ENCODE data around the gene METAP1. TPM values are rescaled to one million over a fixed set of nuclear protein-coding genes. Genes with fewer than 3 reads are reported as not detected.
A peak's percentile ranks its signal among the peaks of the same experiment; 100 is the strongest.

METAP1 gene
- total RNA-seq, 3 donors from 2014 or later (not counting 1 experiment from before 2014, with no cell fraction given), result 41.1 to 54.3 (median 41.5) TPM

DNA sequence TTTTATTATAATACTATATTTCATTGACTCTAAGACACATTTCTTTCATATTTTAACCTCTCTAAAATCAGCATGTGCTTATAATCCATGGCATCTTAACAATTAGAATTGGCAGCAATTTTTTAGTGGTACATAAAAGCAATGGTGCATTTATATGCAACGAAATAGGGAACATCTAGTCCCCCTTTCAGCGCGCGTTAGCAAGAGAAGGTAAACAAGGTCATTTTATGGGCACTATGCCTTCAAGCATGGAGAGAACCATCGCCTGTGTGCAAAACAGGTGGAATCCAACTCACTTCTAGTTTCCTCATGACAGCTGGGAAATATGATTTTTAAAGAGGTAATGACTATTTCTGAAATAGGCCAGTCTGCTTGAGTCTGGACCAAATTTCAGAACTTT, 86.7 kb downstream of the METAP1 start:
- H3K27me3 Mint-ChIP-seq (ENCODE audit: low read depth in 2 of 2), result no peaks in the 10 kb centered on the region
- Histone ChIP-seq H3K27ac (ENCODE audit: low read length) (no peak overlapping the region), H3K36me3 (ENCODE audit: control insufficient read depth, insufficient read depth, low read length) (peaks cover 74% of the 10 kb centered on the region), H3K27me3 (ENCODE audit: control insufficient read depth, insufficient read depth, low read length) (no peaks in the 10 kb centered on the region), H3K4me1 (ENCODE audit: control insufficient read depth, insufficient read depth, low read length) (peaks cover 6% of the 10 kb centered on the region), H3K9me3 (ENCODE audit: control insufficient read depth, insufficient read depth, low read length) (no peaks in the 10 kb centered on the region), H3K4me3 (ENCODE audit: low read length) (no peak overlapping the region)
- no peaks in the 10 kb centered on the region for H3K9me3 Mint-ChIP-seq
- H3K4me3 Mint-ChIP-seq, result no peak overlapping the region
- intact Hi-C loops (cut with micrococcal nuclease), result no loop called here
- TF ChIP-seq, protein P1, sequence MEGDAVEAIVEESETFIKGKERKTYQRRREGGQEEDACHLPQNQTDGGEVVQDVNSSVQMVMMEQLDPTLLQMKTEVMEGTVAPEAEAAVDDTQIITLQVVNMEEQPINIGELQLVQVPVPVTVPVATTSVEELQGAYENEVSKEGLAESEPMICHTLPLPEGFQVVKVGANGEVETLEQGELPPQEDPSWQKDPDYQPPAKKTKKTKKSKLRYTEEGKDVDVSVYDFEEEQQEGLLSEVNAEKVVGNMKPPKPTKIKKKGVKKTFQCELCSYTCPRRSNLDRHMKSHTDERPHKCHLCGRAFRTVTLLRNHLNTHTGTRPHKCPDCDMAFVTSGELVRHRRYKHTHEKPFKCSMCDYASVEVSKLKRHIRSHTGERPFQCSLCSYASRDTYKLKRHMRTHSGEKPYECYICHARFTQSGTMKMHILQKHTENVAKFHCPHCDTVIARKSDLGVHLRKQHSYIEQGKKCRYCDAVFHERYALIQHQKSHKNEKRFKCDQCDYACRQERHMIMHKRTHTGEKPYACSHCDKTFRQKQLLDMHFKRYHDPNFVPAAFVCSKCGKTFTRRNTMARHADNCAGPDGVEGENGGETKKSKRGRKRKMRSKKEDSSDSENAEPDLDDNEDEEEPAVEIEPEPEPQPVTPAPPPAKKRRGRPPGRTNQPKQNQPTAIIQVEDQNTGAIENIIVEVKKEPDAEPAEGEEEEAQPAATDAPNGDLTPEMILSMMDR (IDR thresholded peaks at IDR 0.05), result no peak
- ATAC-seq (no peak), DNase-seq (no peak)
- no peak overlapping the region for H3K27ac Mint-ChIP-seq
- peaks cover 28% of the 10 kb centered on the region for H3K36me3 Mint-ChIP-seq
- H3K4me1 Mint-ChIP-seq, result peaks cover 19 to 21% of the 10 kb centered on the region in 2 donors
- WGBS (ENCODE audit: insufficient coverage), result 97% methylated on average over 5 of the region's 5 CpGs

DNA sequence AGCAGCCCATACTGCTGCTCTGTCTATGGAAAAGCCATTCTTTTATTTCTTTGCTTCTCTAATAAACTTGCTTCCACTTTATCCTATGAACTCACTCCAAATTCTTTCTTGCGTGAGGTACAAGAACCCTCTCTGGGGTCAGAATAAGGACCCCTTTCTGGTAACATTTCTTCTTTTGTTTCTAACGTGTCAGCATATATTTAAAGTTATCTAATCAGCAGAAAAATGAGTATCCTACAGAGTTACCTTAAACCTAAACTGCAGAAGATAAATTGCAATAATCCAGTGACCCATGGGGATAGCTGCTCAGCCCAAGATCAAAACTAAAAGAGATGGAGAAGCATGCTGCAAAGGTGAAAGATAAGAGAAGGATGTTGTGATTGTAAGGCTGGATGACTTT, 89.1 kb downstream of the METAP1 start:
- H3K4me3 ChIP-seq (ENCODE audit: low read length), result no peak overlapping the region
- no peak overlapping the region for H3K4me3 Mint-ChIP-seq
- H3K27me3 Mint-ChIP-seq (ENCODE audit: low read depth in 2 of 2), result no peaks in the 10 kb centered on the region
- peaks cover 34 to 44% of the 10 kb centered on the region in 2 donors for H3K4me1 Mint-ChIP-seq
- intact Hi-C loops (cut with micrococcal nuclease), result no loop called here
- peaks cover 52% of the 10 kb centered on the region for H3K36me3 ChIP-seq (ENCODE audit: control insufficient read depth, insufficient read depth, low read length)
- H3K36me3 Mint-ChIP-seq, result peaks cover 19% of the 10 kb centered on the region
- no peaks in the 10 kb centered on the region for H3K9me3 Mint-ChIP-seq
- TF ChIP-seq, protein P1 (IDR thresholded peaks at IDR 0.05), result no peak
- H3K4me1 ChIP-seq (ENCODE audit: control insufficient read depth, insufficient read depth, low read length), result peaks cover 17% of the 10 kb centered on the region
- WGBS (ENCODE audit: insufficient coverage), result 98% methylated on average over 2 of the region's 2 CpGs
- DNase-seq (no peak), ATAC-seq (no peak)
- no peaks in the 10 kb centered on the region for H3K27me3 ChIP-seq (ENCODE audit: control insufficient read depth, insufficient read depth, low read length)
- H3K9me3 ChIP-seq (ENCODE audit: control insufficient read depth, insufficient read depth, low read length), result no peaks in the 10 kb centered on the region
- H3K27ac Mint-ChIP-seq, result no peak overlapping the region
- H3K27ac ChIP-seq (ENCODE audit: low read length), result no peak overlapping the region

DNA sequence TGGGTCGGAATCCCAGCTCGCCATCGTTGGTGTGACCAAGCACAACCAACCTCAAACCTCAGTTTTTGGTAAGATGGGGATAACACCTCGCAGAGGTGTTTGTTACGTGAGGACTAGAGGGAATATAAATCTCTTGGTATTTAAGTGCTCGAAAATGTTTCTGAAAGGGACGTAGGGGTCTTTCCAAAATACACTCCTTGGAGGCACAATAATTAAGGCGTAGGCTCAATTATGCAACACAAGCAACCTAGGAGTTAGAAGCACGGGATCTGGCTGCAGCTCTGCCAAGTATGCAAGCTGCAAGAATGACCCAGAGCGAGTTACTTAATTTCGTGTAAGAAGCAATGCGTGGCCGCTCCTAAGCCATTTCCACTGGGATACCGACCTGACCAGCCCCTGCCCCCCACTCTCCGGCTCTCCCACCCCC, 92.5 kb downstream of the METAP1 start:
- peaks cover 0 to 2% of the 10 kb centered on the region in 2 donors for H3K9me3 Mint-ChIP-seq
- 1% methylated on average over 14 of the region's 15 CpGs for WGBS (ENCODE audit: insufficient coverage)
- Histone ChIP-seq H3K36me3 (ENCODE audit: control insufficient read depth, insufficient read depth, low read length) (peaks cover 22% of the 10 kb centered on the region), H3K27me3 (ENCODE audit: control insufficient read depth, insufficient read depth, low read length) (no peaks in the 10 kb centered on the region), H3K4me3 (ENCODE audit: low read length) (peak overlapping the region; percentile 74), H3K4me1 (ENCODE audit: control insufficient read depth, insufficient read depth, low read length) (peaks cover 19% of the 10 kb centered on the region), H3K27ac (ENCODE audit: low read length) (peak overlapping the region; percentile 89), H3K9me3 (ENCODE audit: control insufficient read depth, insufficient read depth, low read length) (no peaks in the 10 kb centered on the region)
- peaks cover 11% of the 10 kb centered on the region for H3K36me3 Mint-ChIP-seq
- no peaks in the 10 kb centered on the region for H3K27me3 Mint-ChIP-seq (ENCODE audit: low read depth in 2 of 2)
- H3K4me1 Mint-ChIP-seq, result peaks cover 59 to 66% of the 10 kb centered on the region in 2 donors
- H3K4me3 Mint-ChIP-seq, result peak overlapping the region; percentile 98
- intact Hi-C loops (cut with micrococcal nuclease), result loop anchor here (1.0 to 2.0 kb wide), 7 partner anchors 45 to 945 kb away; partner anchors contain the start of genes EIF4E, METAP1, STPG2 and TSPAN5
- peak; percentile 24 to 35 (median 31) for ATAC-seq
- peak; percentile 19 to 52 for DNase-seq
- H3K27ac Mint-ChIP-seq, result peak overlapping the region; percentile 96 to 99
- TF ChIP-seq, protein P1 (IDR thresholded peaks at IDR 0.05), result no peak

All from natural killer cell (primary cell).